HEK293 (cell line): ENCODE results near the gene STAT5B.

Experiments used
- GLIS2 ChIP-seq: fragments of 450-650 bp; formaldehyde crosslinking; IDR thresholded peaks from 2 replicates; pipeline ENCODE4 v1.5.1; 2016; ENCODE audit warnings: missing biosample characterization, missing genetic modification characterization
- REPIN1 ChIP-seq: fragments of 450-650 bp; formaldehyde crosslinking; IDR thresholded peaks from 2 replicates; pipeline ENCODE4 v1.5.1; 2017; ENCODE audit warnings: missing biosample characterization, missing genetic modification characterization, low read depth
- ZNF266 ChIP-seq: fragments of 450-650 bp; formaldehyde crosslinking; IDR thresholded peaks from 2 replicates; pipeline ENCODE4 v1.5.1; 2016; ENCODE audit warnings: missing biosample characterization, missing genetic modification characterization, low read depth
- ZNF350 ChIP-seq: fragments of 450-650 bp; formaldehyde crosslinking; IDR thresholded peaks from 2 replicates; pipeline ENCODE4 v1.5.0; 2017; ENCODE audit warnings: missing biosample characterization, mild to moderate bottlenecking, missing genetic modification characterization
- ZNF510 ChIP-seq: fragments of 450-650 bp; formaldehyde crosslinking; IDR thresholded peaks from 2 replicates; pipeline ENCODE4 v1.5.1; 2018; ENCODE audit warnings: mild to moderate bottlenecking, missing genetic modification characterization, missing biosample characterization; ENCODE audit not compliant: insufficient replicate concordance
- ZNF558 ChIP-seq: fragments of 450-650 bp; formaldehyde crosslinking; IDR thresholded peaks from 2 replicates; pipeline ENCODE4 v1.5.1; 2016; ENCODE audit warnings: missing biosample characterization, missing genetic modification characterization
- TF ChIP-seq, protein P1 (sequence below): fragments of 450-650 bp; formaldehyde crosslinking; IDR thresholded peaks from 2 replicates; pipeline ENCODE4 v1.5.1; 2016; ENCODE audit warnings: missing biosample characterization, missing genetic modification characterization, borderline replicate concordance
- TF ChIP-seq, protein P2 (sequence below): fragments of 450-650 bp; formaldehyde crosslinking; IDR thresholded peaks from 2 replicates; pipeline ENCODE4 v1.5.1; 2016; ENCODE audit warnings: missing biosample characterization, missing genetic modification characterization

DNA sequence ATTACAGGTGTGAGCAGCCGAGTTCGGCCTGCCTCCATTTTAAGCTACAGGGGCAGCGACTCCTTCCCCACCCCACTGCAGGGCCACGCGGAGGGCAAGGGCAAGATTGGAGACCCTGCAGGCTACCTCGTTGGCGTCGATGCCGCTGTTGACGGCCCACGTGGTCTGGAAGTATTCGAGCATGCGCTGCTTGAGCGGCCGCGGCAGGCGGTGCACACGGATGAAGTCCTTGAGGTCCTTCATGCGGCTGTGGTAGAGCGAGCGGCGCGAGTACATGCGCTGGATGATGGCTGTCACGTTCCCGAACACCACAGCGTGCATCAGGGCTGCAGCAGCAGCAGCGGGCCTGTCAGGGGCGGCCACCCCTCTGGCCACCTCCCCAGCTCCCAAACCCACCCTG lies 106.8 kb downstream of the STAT5B start:
- TF ChIP-seq ZNF266 (tag by site-specific recombination), result no peak
- no peak for TF ChIP-seq REPIN1
- TF ChIP-seq, protein P1, sequence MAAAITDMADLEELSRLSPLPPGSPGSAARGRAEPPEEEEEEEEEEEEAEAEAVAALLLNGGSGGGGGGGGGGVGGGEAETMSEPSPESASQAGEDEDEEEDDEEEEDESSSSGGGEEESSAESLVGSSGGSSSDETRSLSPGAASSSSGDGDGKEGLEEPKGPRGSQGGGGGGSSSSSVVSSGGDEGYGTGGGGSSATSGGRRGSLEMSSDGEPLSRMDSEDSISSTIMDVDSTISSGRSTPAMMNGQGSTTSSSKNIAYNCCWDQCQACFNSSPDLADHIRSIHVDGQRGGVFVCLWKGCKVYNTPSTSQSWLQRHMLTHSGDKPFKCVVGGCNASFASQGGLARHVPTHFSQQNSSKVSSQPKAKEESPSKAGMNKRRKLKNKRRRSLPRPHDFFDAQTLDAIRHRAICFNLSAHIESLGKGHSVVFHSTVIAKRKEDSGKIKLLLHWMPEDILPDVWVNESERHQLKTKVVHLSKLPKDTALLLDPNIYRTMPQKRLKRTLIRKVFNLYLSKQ (tag by site-specific recombination), result no peak
- no peak for TF ChIP-seq ZNF558
- TF ChIP-seq, protein P2, sequence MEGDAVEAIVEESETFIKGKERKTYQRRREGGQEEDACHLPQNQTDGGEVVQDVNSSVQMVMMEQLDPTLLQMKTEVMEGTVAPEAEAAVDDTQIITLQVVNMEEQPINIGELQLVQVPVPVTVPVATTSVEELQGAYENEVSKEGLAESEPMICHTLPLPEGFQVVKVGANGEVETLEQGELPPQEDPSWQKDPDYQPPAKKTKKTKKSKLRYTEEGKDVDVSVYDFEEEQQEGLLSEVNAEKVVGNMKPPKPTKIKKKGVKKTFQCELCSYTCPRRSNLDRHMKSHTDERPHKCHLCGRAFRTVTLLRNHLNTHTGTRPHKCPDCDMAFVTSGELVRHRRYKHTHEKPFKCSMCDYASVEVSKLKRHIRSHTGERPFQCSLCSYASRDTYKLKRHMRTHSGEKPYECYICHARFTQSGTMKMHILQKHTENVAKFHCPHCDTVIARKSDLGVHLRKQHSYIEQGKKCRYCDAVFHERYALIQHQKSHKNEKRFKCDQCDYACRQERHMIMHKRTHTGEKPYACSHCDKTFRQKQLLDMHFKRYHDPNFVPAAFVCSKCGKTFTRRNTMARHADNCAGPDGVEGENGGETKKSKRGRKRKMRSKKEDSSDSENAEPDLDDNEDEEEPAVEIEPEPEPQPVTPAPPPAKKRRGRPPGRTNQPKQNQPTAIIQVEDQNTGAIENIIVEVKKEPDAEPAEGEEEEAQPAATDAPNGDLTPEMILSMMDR, result no peak
- no peak for TF ChIP-seq ZNF510 (tag by site-specific recombination)
- no peak for TF ChIP-seq ZNF350
- TF ChIP-seq GLIS2 (tag by site-specific recombination), result no peak
